A549 (cell line): ENCODE measurements around the gene PPP1R12B. TPM values are rescaled to one million over a fixed set of nuclear protein-coding genes. Genes with fewer than 3 reads are reported as not detected.

Experiments
- ATAC-seq, 2 experiments: fragments of 200-7000 bp in 1 of 2; fragments of >200 bp in 1 of 2; cut with Nextera tagmentation in 1 of 2; cut with Tn5 transposase in 1 of 2; 3 replicates each; pipeline versions ENCODE4 v1.8.0 to v1.9.1; 2018 to 2020; ENCODE audit warnings: mild to moderate bottlenecking in 1 of 2, moderate library complexity in 1 of 2
- CTCF ChIA-PET: fragments of 300-600 bp; sonication (Branson Sonifier 250); formaldehyde crosslinking; extraction: SDS; loops from one replicate; lab custom pipeline; 2021; ENCODE audit warnings: antibody characterized with exemption, inconsistent platforms; lab: Yijun Ruan, JAX
- POLR2A ChIA-PET: fragments of 350-600 bp; formaldehyde crosslinking; extraction: SDS; loops from one replicate; lab custom pipeline; 2021; ENCODE audit warnings: antibody characterized with exemption, inconsistent platforms; lab: Yijun Ruan, JAX
- DNase-seq, 2 experiments: peaks; one replicate each; pipeline versions ENCODE4 v3.0.0 to v3.0.0-alpha.2; 2011 to 2016; ENCODE audit warnings: low read depth in 1 of 2, low spot score in 1 of 2
- FAIRE-seq: peaks from 2 replicates; lab custom pipeline; 2011; peaks lifted over from hg19 to GRCh38; lab: Jason Lieb, UNC
- H3K27ac ChIP-seq, 2 experiments: fragments of >200 bp; sonication (Bioruptor Twin); formaldehyde crosslinking; 3 replicates each; pipeline ENCODE4 v1.5.1; 2016 to 2017
- H3K4me1 ChIP-seq: fragments of >200 bp; sonication (Bioruptor Twin); formaldehyde crosslinking; 3 replicates; pipeline ENCODE4 v1.6.1; 2016
- H3K4me2 ChIP-seq: fragments of >200 bp; sonication (Bioruptor Twin); formaldehyde crosslinking; 3 replicates; pipeline ENCODE4 v1.6.1; 2016
- H3K4me3 ChIP-seq: fragments of >200 bp; sonication (Bioruptor Twin); formaldehyde crosslinking; 3 replicates; pipeline ENCODE4 v1.5.1; 2016
- H3K9me3 ChIP-seq: fragments of >200 bp; sonication (Bioruptor Twin); formaldehyde crosslinking; 3 replicates; pipeline ENCODE4 v1.6.1; 2016
- CHD2 ChIP-seq: fragments of 150-350 bp; IDR thresholded peaks from 2 replicates; pipeline ENCODE4 v1.6.1; 2014; ENCODE audit warnings: low read length; ENCODE audit not compliant: partially characterized antibody
- CTCF ChIP-seq: fragments of >200 bp; sonication (Bioruptor Twin); formaldehyde crosslinking; IDR thresholded peaks from 3 replicates; pipeline ENCODE4 v1.5.1; 2016
- E2F6 ChIP-seq: IDR thresholded peaks from 2 replicates; pipeline ENCODE4 v1.6.1; 2012; ENCODE audit warnings: low read depth, borderline replicate concordance
- EHF ChIP-seq: fragments of 250-450 bp; sonication (Bioruptor Pico); IDR thresholded peaks from 2 replicates; pipeline ENCODE4 v1.5.0; 2020; ENCODE audit warnings: mild to moderate bottlenecking
- FOSB ChIP-seq: fragments of 250-450 bp; sonication (Bioruptor Pico); IDR thresholded peaks from 2 replicates; pipeline ENCODE4 v1.5.0; 2020; ENCODE audit warnings: mild to moderate bottlenecking, moderate library complexity
- FOXS1 ChIP-seq: fragments of 250-450 bp; sonication (Bioruptor Pico); IDR thresholded peaks from 2 replicates; pipeline ENCODE4 v1.5.0; 2020; ENCODE audit warnings: mild to moderate bottlenecking, moderate library complexity
- HEYL ChIP-seq: fragments of 250-450 bp; sonication (Bioruptor Pico); IDR thresholded peaks from 2 replicates; pipeline ENCODE4 v1.8.0; 2021; ENCODE audit warnings: mild to moderate bottlenecking, moderate library complexity
- KDM1A ChIP-seq: fragments of 200-600 bp; sonication (generic); IDR thresholded peaks from 2 replicates; pipeline ENCODE4 v1.6.1; 2016; ENCODE audit warnings: low read depth, mild to moderate bottlenecking
- MYC ChIP-seq: IDR thresholded peaks from 2 replicates; pipeline ENCODE4 v1.6.1; 2012; ENCODE audit warnings: mild to moderate bottlenecking, inconsistent platforms, low read length, improper control_type of control experiment, borderline replicate concordance
- NR3C1 ChIP-seq: fragments of >200 bp; sonication (Bioruptor Twin); formaldehyde crosslinking; IDR thresholded peaks from 3 replicates; pipeline ENCODE4 v1.6.1; 2017
- POLR2A ChIP-seq: IDR thresholded peaks from 2 replicates; pipeline ENCODE4 v1.6.1; 2012; ENCODE audit warnings: mild to moderate bottlenecking, low read length
- RAD21 ChIP-seq, 2 experiments: fragments of >200 bp in 1 of 2; sonication (Bioruptor Twin) in 1 of 2; formaldehyde crosslinking in 1 of 2; IDR thresholded peaks in 1 of 2; conservative IDR thresholded peaks in 1 of 2; 2 replicates in 1 of 2; 3 replicates in 1 of 2; pipeline ENCODE4 v1.6.1; 2012 to 2018; ENCODE audit warnings: inconsistent platforms in 1 of 2
- RCOR1 ChIP-seq: fragments of 150-350 bp; IDR thresholded peaks from 2 replicates; pipeline ENCODE4 v1.6.1; 2014; ENCODE audit warnings: antibody characterized with exemption, low read length, low read depth
- RNF2 ChIP-seq: fragments of 200-600 bp; sonication (generic); IDR thresholded peaks from 2 replicates; pipeline ENCODE4 v1.6.1; 2016; ENCODE audit warnings: low read depth, mild to moderate bottlenecking, antibody characterized with exemption, moderate library complexity, borderline replicate concordance
- SMC3 ChIP-seq: fragments of >200 bp; sonication (Bioruptor Twin); formaldehyde crosslinking; IDR thresholded peaks from 3 replicates; pipeline ENCODE4 v1.6.1; 2018; ENCODE audit warnings: inconsistent platforms
- TFCP2L1 ChIP-seq: fragments of 250-450 bp; sonication (Bioruptor Pico); IDR thresholded peaks from 2 replicates; pipeline ENCODE4 v1.5.0; 2021; ENCODE audit warnings: mild to moderate bottlenecking
- USF2 ChIP-seq: fragments of 450-650 bp; IDR thresholded peaks from 2 replicates; pipeline ENCODE4 v1.6.1; 2014; ENCODE audit warnings: antibody characterized with exemption
- WGBS: methylation state at CpG from one replicate; pipeline ENCODE4 v1.1.6; 2017; ENCODE audit errors: missing lambda C conversion rate; 5-methylcytosine and 5-hydroxymethylcytosine counted together
- polyA plus RNA-seq, 4 experiments: library from polyadenylated mRNA; depleted of rRNA in 3 of 4; stranded (reverse); fragments of >200 nt; fragmentation: RNase III in 1 of 4; extraction: RNeasy Plus Mini Kit Qiagen cat#74134 plus additional on column Dnase treatment in 1 of 4; gene quantifications; 2 replicates in 3 of 4; 3 replicates in 1 of 4; pipeline ENCODE4 v1.2.3, GENCODE V29; 2011 to 2017
- TF ChIP-seq, protein P1 (sequence below): IDR thresholded peaks from 2 replicates; pipeline ENCODE4 v1.6.1; 2012
- TF ChIP-seq, protein P2 (sequence below): fragments of 150-350 bp; IDR thresholded peaks from 2 replicates; pipeline ENCODE4 v1.6.1; 2014; ENCODE audit warnings: low read depth, mild to moderate bottlenecking, low read length
- TF ChIP-seq, protein P3 (sequence below): fragments of >200 bp; sonication (Bioruptor Twin); formaldehyde crosslinking; IDR thresholded peaks from 2 replicates; pipeline ENCODE4 v1.6.1; 2016

PPP1R12B gene
- polyA plus RNA-seq, 2 of the 4 experiments (the other 2 are of a cell fraction): 3.3 to 12.1 TPM

DNA sequence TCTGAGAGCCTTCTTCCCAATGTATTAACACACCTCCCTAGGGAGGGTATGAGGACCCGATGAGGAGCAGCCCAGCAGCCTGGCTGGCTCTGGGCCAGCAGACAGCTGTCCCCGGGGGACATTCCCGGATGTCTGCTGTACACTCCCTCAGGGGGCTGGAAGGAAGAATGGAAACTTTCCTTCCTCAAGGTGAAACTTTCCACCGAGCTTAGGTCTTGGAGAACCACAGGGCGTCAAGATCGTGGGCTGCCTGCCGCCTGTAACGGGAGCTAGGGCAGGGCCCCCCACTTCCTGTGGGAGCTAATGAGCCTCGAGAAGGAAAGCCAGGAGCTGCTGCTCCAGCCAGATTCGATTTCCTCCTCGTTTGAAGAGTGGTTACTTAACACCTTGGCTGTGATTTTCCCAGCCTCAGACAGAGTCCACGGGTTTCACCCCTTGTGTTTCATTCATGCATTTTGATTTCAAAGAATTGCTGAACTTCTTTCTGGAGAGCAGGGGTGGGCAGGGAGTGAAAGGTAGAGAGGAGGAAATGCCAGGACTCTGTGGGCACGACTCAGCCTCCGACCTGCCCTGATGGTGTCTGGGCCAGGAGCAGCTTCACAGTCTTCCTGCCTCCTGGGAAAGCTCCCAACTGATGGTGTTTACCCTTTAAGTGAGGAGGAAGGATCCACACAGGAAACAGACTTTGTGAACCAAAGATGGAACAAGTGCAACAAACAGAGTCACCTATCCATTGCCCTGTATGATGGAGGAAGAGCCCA is 36.4 kb upstream of the PPP1R12B start:
- ChIA-PET CTCF (interaction anchor here (0.6 to 16.6 kb wide), 10 partner anchors 7 to 288 kb away, joined by 3 to 350 read pairs (median 13); partner anchors contain the start of gene LGR6), POLR2A (no interaction called here)
- Histone ChIP-seq H3K27ac (peak overlapping the region in 1 of 2 experiments; percentile 41; a peak in 3 of 6 replicates), H3K4me1 (peaks cover 5% of the 10 kb centered on the region; the same call in 1 of the 3 replicates), H3K4me3 (no peak overlapping the region), H3K9me3 (no peaks in the 10 kb centered on the region), H3K4me2 (no peak overlapping the region)
- 51% methylated on average over 14 of the region's 14 CpGs for WGBS
- DNase-seq: no peak
- FAIRE-seq: no peak
- no peak for TF ChIP-seq E2F6
- TF ChIP-seq, protein P1, sequence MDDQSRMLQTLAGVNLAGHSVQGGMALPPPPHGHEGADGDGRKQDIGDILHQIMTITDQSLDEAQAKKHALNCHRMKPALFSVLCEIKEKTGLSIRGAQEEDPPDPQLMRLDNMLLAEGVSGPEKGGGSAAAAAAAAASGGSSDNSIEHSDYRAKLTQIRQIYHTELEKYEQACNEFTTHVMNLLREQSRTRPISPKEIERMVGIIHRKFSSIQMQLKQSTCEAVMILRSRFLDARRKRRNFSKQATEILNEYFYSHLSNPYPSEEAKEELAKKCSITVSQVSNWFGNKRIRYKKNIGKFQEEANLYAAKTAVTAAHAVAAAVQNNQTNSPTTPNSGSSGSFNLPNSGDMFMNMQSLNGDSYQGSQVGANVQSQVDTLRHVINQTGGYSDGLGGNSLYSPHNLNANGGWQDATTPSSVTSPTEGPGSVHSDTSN: no peak
- no peak for TF ChIP-seq RNF2
- no peak for TF ChIP-seq MYC
- no peak for TF ChIP-seq EHF (CRISPR knock-in tag)
- TF ChIP-seq TFCP2L1 (CRISPR knock-in tag): no peak
- TF ChIP-seq USF2: no peak
- TF ChIP-seq SMC3: no peak
- no peak for TF ChIP-seq HEYL (CRISPR knock-in tag)
- no peak for TF ChIP-seq FOXS1 (CRISPR knock-in tag)
- no peak for TF ChIP-seq CHD2
- TF ChIP-seq NR3C1: no peak
- TF ChIP-seq, protein P2, sequence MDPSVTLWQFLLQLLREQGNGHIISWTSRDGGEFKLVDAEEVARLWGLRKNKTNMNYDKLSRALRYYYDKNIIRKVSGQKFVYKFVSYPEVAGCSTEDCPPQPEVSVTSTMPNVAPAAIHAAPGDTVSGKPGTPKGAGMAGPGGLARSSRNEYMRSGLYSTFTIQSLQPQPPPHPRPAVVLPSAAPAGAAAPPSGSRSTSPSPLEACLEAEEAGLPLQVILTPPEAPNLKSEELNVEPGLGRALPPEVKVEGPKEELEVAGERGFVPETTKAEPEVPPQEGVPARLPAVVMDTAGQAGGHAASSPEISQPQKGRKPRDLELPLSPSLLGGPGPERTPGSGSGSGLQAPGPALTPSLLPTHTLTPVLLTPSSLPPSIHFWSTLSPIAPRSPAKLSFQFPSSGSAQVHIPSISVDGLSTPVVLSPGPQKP: no peak
- no peak for TF ChIP-seq KDM1A
- TF ChIP-seq RCOR1: no peak
- TF ChIP-seq, protein P3, sequence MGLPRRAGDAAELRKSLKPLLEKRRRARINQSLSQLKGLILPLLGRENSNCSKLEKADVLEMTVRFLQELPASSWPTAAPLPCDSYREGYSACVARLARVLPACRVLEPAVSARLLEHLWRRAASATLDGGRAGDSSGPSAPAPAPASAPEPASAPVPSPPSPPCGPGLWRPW: no peak
- no peak for ATAC-seq

DNA sequence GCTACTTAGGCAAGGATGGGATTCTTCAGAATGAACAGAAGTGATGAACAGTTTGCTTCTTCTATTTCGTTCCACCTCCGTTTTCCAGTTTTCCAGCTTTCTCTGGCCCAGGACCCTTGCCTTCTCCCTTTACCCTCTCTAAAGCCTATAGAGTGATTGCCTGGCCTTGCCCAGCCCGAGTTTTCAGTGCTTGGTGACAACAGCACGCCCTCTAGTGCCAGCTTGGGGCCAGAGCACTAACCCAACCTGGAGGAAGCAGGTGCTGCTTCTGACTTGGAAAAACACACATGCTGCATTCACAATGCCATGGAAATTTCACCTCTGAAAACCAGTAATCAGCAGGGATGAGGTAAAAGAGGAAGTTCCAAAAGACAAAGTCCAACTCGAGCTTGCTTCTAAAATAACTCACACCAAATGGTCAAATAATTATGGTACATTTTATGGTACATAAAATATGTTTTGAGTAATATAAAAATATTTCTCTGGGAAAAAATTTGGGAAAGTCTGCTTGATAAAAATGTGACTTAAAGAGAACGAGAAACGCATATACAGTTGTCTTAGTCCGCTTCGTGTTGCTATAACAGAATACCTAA is 32.8 kb upstream of the PPP1R12B start:
- TF ChIP-seq CTCF (peak; percentile 98), FOSB (no peak), RAD21 (conservative IDR thresholded peaks at IDR 0.05 in 1 of 2, IDR thresholded peaks at IDR 0.05 in 1 of 2) (peak; percentile 98 to 99), POLR2A (no peak), SMC3 (peak; percentile 98)
- H3K4me2 ChIP-seq: no peak overlapping the region
- peaks cover 5% of the 10 kb centered on the region; the same call in 1 of the 3 replicates for H3K4me1 ChIP-seq
- H3K27ac ChIP-seq: peak overlapping the region in 1 of 2 experiments; percentile 26; a peak in 2 of 6 replicates
- WGBS: 2% methylated on average over 9 of the region's 9 CpGs
- POLR2A ChIA-PET: interaction anchor here (1.1 kb wide), 1 partner anchor 127 kb away, joined by 4 read pairs; no protein-coding TSS in a partner anchor
- FAIRE-seq: peak; percentile 36
- H3K4me3 ChIP-seq: no peak overlapping the region
- CTCF ChIA-PET: interaction anchor here (0.6 to 16.6 kb wide), 44 partner anchors 11 to 411 kb away, joined by 3 to 350 read pairs (median 4); partner anchors contain the start of genes LGR6, PTPN7 and UBE2T
- no peaks in the 10 kb centered on the region for H3K9me3 ChIP-seq
- peak; percentile 85 to 96; a peak in 5 of 6 replicates for ATAC-seq
- peak; percentile 80 to 89 for DNase-seq
